Right lobe of liver (tissue), 6 donors: ENCODE data around the gene P4HA3. TPM values are rescaled to one million over a fixed set of nuclear protein-coding genes. Genes with fewer than 3 reads are reported as not detected.

Experiments used
- ATAC-seq, 4 donors: fragments of 200-7000 bp; cut with Tn5 transposase; one replicate each; pipeline ENCODE4 v1.9.1; 2020; ENCODE audit warnings: mild to moderate bottlenecking in 4 of 4, moderate library complexity in 4 of 4
- DNase-seq, 3 donors: peaks; one replicate each; pipeline ENCODE4 v3.0.0-alpha.2; 2020
- H3K27ac ChIP-seq, 3 donors: fragments of 200-600 bp; one replicate each; pipeline ENCODE4 v1.8.0; 2022
- H3K27me3 ChIP-seq, 2 donors: fragments of 200-600 bp; one replicate each; pipeline ENCODE4 v1.8.0; 2022
- H3K36me3 ChIP-seq, 4 donors: fragments of 200-600 bp; sonication (generic) in 1 of 4; one replicate each; pipeline versions ENCODE4 v1.5.1 to v1.8.0; 2017 to 2022; ENCODE audit warnings: control low read depth in 1 of 4
- H3K4me1 ChIP-seq, 4 donors: fragments of 200-600 bp; sonication (generic) in 1 of 4; one replicate each; pipeline versions ENCODE4 v1.5.1 to v1.8.0; 2017 to 2022; ENCODE audit warnings: control low read depth in 1 of 4
- H3K4me3 ChIP-seq, 3 donors: fragments of 200-600 bp; one replicate each; pipeline ENCODE4 v1.8.0; 2022
- H3K9me3 ChIP-seq, 4 donors: fragments of 200-600 bp; sonication (generic) in 1 of 4; one replicate each; pipeline versions ENCODE4 v1.5.1 to v1.8.0; 2017 to 2022; ENCODE audit warnings: control low read depth in 1 of 4
- CTCF ChIP-seq, 4 donors: fragments of 200-600 bp in 3 of 4; fragments of 450-650 bp in 1 of 4; IDR thresholded peaks; one replicate each; pipeline versions ENCODE4 v1.5.1 to v1.8.0; 2016 to 2022; ENCODE audit warnings: antibody characterized with exemption in 4 of 4, mild to moderate bottlenecking in 2 of 4
- POLR2A ChIP-seq: fragments of 450-650 bp; IDR thresholded peaks from one replicate; pipeline ENCODE4 v1.6.1; 2017; ENCODE audit warnings: antibody characterized with exemption, mild to moderate bottlenecking
- WGBS: methylation state at CpG from one replicate; pipeline ENCODE4 v1.1.6; 2018; ENCODE audit warnings: low coverage, low lambda C conversion rate; ENCODE audit not compliant: insufficient coverage; ENCODE audit errors: missing lambda C conversion rate; 5-methylcytosine and 5-hydroxymethylcytosine counted together
- intact Hi-C, 2 donors: fragments of 100-400 bp; cut with DNase I; formaldehyde crosslinking; loops; one replicate each; pipeline versions ENCODE4 v1.11.2 to v1.14.1; 2022
- total RNA-seq, 6 experiments: library from RNA; depleted of rRNA in 2 of 6; stranded (reverse); fragments of >200 nt in 2 of 6; fragmentation: NEBNext Ultra II Directional in 3 of 6; extraction: Animal tissue kit (Norgen Biotek cat#: 25700) in 3 of 6; gene quantifications; one replicate each; pipeline versions ENCODE4 v1.1.0 to v1.2.4, GENCODE V29; 2016 to 2023
- donor health status: DM: no; HTN: yes; CAD: no.
- donor health status: DM: no; HTN: no; CAD: no.
- donor health status: DM: no; HTN: no; CAD: no.
- donor health status: DM: no; HTN: yes; CAD: no.
- donor health status: DM: no; HTN: yes; CAD: no.

The P4HA3 gene
- total RNA-seq, 6 experiments from 2014 or later, result 0.12 to 2.1 (median 0.78) TPM; not detected in 1

- Histone ChIP-seq H3K9me3 (peaks cover 0 to 5% (median 0%) of the 10 kb centered on the region in 4 donors), H3K36me3 (no peaks in the 10 kb centered on the region), H3K27ac (no peak overlapping the region), H3K4me3 (no peak overlapping the region), H3K27me3 (no peaks in the 10 kb centered on the region), H3K4me1 (no peaks in the 10 kb centered on the region)
- DNase-seq (no peak), ATAC-seq (no peak)
- TF ChIP-seq CTCF (IDR thresholded peaks at IDR 0.05) (no peak), POLR2A (no peak)
- intact Hi-C loops, result no loop called here
- 63% methylated on average over 2 of the region's 2 CpGs for WGBS
Measured at GRCh38 chr11:74320538-74320937, 9.1 kb upstream of the P4HA3 start.

- intact Hi-C loops, result no loop called here
- Histone ChIP-seq H3K4me3 (no peak overlapping the region), H3K36me3 (no peaks in the 10 kb centered on the region), H3K9me3 (peaks cover 0 to 5% (median 0%) of the 10 kb centered on the region in 4 donors), H3K27me3 (no peaks in the 10 kb centered on the region), H3K27ac (no peak overlapping the region), H3K4me1 (no peaks in the 10 kb centered on the region)
- ATAC-seq (peak in 3 of 4 donors; percentile 23 to 64 (median 62)), DNase-seq (no peak)
- TF ChIP-seq CTCF (IDR thresholded peaks at IDR 0.05) (no peak), POLR2A (no peak)
- 55% methylated on average over 5 of the region's 5 CpGs for WGBS
Measured at GRCh38 chr11:74319139-74319816, 7.8 kb upstream of the P4HA3 start.

- Histone ChIP-seq H3K9me3 (peaks cover 0 to 5% (median 0%) of the 10 kb centered on the region in 4 donors), H3K36me3 (no peaks in the 10 kb centered on the region), H3K4me1 (no peaks in the 10 kb centered on the region), H3K4me3 (no peak overlapping the region), H3K27ac (no peak overlapping the region), H3K27me3 (no peaks in the 10 kb centered on the region)
- ATAC-seq (no peak), DNase-seq (no peak)
- intact Hi-C loops, result no loop called here
- WGBS, result 67% methylated on average over 1 of the region's 1 CpG
- TF ChIP-seq CTCF (IDR thresholded peaks at IDR 0.05) (no peak), POLR2A (no peak)
Measured at GRCh38 chr11:74318241-74318932, 6.9 kb upstream of the P4HA3 start.

GRCh38 chr11:74316772-74317505 is 5.5 kb upstream of the P4HA3 start:
- no peaks in the 10 kb centered on the region for H3K27me3 ChIP-seq
- no peaks in the 10 kb centered on the region for H3K4me1 ChIP-seq
- H3K36me3 ChIP-seq, result no peaks in the 10 kb centered on the region
- no peak overlapping the region for H3K27ac ChIP-seq
- no peak for DNase-seq
- intact Hi-C loops, result no loop called here
- H3K4me3 ChIP-seq, result no peak overlapping the region
- ATAC-seq, result no peak
- H3K9me3 ChIP-seq, result peaks cover 0 to 5% (median 0%) of the 10 kb centered on the region in 4 donors
- TF ChIP-seq POLR2A, result no peak
- TF ChIP-seq CTCF (IDR thresholded peaks at IDR 0.05), result no peak
